ENCODE results near the gene FBXL15.

FBXL15 gene

DNA sequence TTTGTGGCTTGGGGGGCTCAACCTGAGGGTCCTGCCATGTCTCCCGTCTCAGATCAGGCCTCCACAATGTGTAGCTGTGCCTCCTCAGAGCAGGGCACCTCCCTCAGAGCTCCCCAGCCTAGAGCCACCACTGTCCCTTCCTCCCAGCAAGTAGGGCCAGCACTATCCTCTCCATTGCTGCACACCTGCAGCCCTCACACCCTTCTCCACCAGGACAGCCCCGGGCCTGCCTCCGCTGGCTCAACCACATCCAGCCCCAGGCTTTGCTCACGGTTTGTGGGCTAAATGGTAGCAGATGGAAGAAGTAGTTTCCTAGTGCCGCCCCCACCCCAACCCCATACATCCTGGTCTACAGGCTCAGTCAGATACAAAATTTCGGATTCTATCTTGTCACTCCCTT lies 15.0 kb upstream of the FBXL15 start:
- peaks cover 30% of the 10 kb centered on the region for H3K36me3 ChIP-seq
- peaks cover 54% of the 10 kb centered on the region for H3K27me3 ChIP-seq
- TF ChIP-seq, protein P1, sequence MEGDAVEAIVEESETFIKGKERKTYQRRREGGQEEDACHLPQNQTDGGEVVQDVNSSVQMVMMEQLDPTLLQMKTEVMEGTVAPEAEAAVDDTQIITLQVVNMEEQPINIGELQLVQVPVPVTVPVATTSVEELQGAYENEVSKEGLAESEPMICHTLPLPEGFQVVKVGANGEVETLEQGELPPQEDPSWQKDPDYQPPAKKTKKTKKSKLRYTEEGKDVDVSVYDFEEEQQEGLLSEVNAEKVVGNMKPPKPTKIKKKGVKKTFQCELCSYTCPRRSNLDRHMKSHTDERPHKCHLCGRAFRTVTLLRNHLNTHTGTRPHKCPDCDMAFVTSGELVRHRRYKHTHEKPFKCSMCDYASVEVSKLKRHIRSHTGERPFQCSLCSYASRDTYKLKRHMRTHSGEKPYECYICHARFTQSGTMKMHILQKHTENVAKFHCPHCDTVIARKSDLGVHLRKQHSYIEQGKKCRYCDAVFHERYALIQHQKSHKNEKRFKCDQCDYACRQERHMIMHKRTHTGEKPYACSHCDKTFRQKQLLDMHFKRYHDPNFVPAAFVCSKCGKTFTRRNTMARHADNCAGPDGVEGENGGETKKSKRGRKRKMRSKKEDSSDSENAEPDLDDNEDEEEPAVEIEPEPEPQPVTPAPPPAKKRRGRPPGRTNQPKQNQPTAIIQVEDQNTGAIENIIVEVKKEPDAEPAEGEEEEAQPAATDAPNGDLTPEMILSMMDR (IDR thresholded peaks at IDR 0.05): no peak

DNA sequence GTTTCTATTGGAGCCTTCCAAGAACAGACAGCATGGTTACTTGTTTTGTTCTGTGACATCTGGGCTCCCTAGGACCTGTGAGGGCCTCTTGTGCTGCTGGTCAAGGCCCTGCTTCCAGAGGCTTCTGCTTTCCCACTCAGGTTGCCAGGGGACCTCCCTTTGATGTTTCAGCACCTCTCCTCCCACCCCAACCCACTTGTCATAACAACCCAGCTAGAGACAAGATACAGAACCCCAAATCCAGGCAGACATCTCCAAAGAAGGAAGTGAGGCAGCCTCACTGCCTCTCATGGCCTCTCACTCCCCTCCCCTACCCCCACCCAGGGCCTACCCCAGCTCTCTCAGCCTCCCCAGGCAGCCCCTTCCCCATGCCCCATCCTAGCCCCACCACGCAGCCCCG lies 13.8 kb upstream of the FBXL15 start:
- H3K27ac ChIP-seq: no peak overlapping the region
- TF ChIP-seq, protein P1 (IDR thresholded peaks at IDR 0.05): no peak
- H3K9me3 ChIP-seq: no peaks in the 10 kb centered on the region
- peaks cover 0 to 12% of the 10 kb centered on the region in 2 experiments for H3K4me1 ChIP-seq (ENCODE audit: control insufficient read depth in 1 of 2, insufficient read depth in 1 of 2, low read depth in 1 of 2, low read length in 1 of 2)
- H3K27me3 ChIP-seq: peaks cover 65% of the 10 kb centered on the region
- H3K4me3 ChIP-seq (ENCODE audit: low read depth in 1 of 2, low read length in 1 of 2): no peak overlapping the region
- peaks cover 18% of the 10 kb centered on the region for H3K36me3 ChIP-seq

More for the DNA sequence above, 15.0 kb upstream of the FBXL15 start:
- Histone ChIP-seq H3K4me1 (ENCODE audit: control insufficient read depth in 1 of 2, insufficient read depth in 1 of 2, low read depth in 1 of 2, low read length in 1 of 2) (peaks cover 0 to 10% of the 10 kb centered on the region in 2 experiments), H3K27ac (no peak overlapping the region), H3K4me3 (ENCODE audit: low read depth in 1 of 2, low read length in 1 of 2) (no peak overlapping the region), H3K9me3 (no peaks in the 10 kb centered on the region)

DNA sequence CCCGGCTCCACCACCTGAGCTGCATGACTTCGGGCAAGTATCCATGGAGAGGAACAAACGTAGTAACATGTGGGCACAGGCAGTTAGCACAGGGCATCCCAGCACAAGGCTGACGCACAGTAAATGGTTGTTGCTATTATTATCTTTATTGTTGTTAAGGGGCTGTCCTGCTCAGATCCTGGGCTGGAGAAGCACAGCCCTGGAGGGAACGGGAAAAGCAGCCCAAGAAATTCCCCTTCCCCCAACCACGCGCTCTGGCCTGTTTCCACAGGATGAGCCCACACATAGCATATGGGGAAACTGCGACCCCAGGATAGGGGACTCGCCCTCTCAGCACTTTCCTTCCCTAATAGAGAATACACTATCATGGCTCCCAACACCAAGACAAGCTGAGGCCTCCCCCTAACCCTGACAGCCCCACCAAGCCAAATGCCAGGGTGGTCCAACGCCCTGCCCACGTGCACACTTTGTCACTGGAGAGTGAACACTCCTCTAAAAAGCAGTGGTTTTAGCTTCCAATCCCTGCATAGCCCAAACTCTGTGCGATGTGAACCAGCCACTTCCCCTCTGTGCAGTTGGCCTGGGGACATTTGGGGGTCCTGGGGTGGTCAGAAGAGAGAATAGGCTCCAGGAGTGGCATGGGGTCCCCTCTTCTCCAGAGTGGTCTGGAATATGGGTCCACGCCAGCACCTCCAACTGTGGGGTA lies 13.1 kb upstream of the FBXL15 start:
- Histone ChIP-seq H3K9me3 (no peaks in the 10 kb centered on the region), H3K27me3 (peaks cover 73% of the 10 kb centered on the region), H3K4me1 (ENCODE audit: control insufficient read depth in 1 of 2, insufficient read depth in 1 of 2, low read depth in 1 of 2, low read length in 1 of 2) (peaks cover 0 to 12% of the 10 kb centered on the region in 2 experiments), H3K4me3 (ENCODE audit: low read depth in 1 of 2, low read length in 1 of 2) (no peak overlapping the region), H3K36me3 (peaks cover 11% of the 10 kb centered on the region), H3K27ac (no peak overlapping the region)
- TF ChIP-seq, protein P1 (IDR thresholded peaks at IDR 0.05): no peak

- peak overlapping the region in 1 of 2 experiments; percentile 30 for H3K4me3 ChIP-seq (ENCODE audit: low read depth in 1 of 2, low read length in 1 of 2)
- no peak overlapping the region for H3K27ac ChIP-seq
- peaks cover 80% of the 10 kb centered on the region for H3K27me3 ChIP-seq
- TF ChIP-seq, protein P1 (IDR thresholded peaks at IDR 0.05): no peak
- peaks cover 4% of the 10 kb centered on the region for H3K36me3 ChIP-seq
- H3K4me1 ChIP-seq (ENCODE audit: control insufficient read depth in 1 of 2, insufficient read depth in 1 of 2, low read depth in 1 of 2, low read length in 1 of 2): peaks cover 0 to 12% of the 10 kb centered on the region in 2 experiments
- no peaks in the 10 kb centered on the region for H3K9me3 ChIP-seq
Measured at GRCh38 chr10:102408131-102408727, 12.4 kb upstream of the FBXL15 start.

GRCh38 chr10:102408728-102409603 lies 11.7 kb upstream of the FBXL15 start:
- no peaks in the 10 kb centered on the region for H3K9me3 ChIP-seq
- H3K4me1 ChIP-seq (ENCODE audit: control insufficient read depth in 1 of 2, insufficient read depth in 1 of 2, low read depth in 1 of 2, low read length in 1 of 2): peaks cover 0 to 12% of the 10 kb centered on the region in 2 experiments
- no peak overlapping the region for H3K27ac ChIP-seq
- peaks cover 87% of the 10 kb centered on the region for H3K27me3 ChIP-seq
- H3K4me3 ChIP-seq (ENCODE audit: low read depth in 1 of 2, low read length in 1 of 2): peak overlapping the region in 1 of 2 experiments; percentile 30
- H3K36me3 ChIP-seq: no peaks in the 10 kb centered on the region
- TF ChIP-seq, protein P1 (IDR thresholded peaks at IDR 0.05): no peak
